HCT116 (cell line): Measurements from ENCODE around the gene MIDN.

Source experiments
- ATF3 ChIP-seq: IDR thresholded peaks from 2 replicates; pipeline ENCODE4 v1.6.1; 2012
- CEBPB ChIP-seq: IDR thresholded peaks from 2 replicates; pipeline ENCODE4 v1.6.1; 2012; ENCODE audit warnings: low read depth
- CTCF ChIP-seq, 3 experiments: fragments of 200-600 bp in 1 of 3; sonication (generic) in 1 of 3; IDR thresholded peaks in 2 of 3; conservative IDR thresholded peaks in 1 of 3; 2 replicates each; pipeline ENCODE4 v1.5.1; 2012 to 2017; ENCODE audit warnings: low read depth in 2 of 3, low read length in 2 of 3, antibody characterized with exemption in 1 of 3, borderline replicate concordance in 1 of 3, control low read depth in 1 of 3, mild to moderate bottlenecking in 1 of 3, mixed read lengths in 1 of 3, mixed run types in 1 of 3, moderate library complexity in 1 of 3; ENCODE audit not compliant: insufficient read depth in 1 of 3
- JUND ChIP-seq: IDR thresholded peaks from 2 replicates; pipeline ENCODE4 v1.6.1; 2012
- POLR2A ChIP-seq: IDR thresholded peaks from 2 replicates; pipeline ENCODE4 v1.7.0; 2011; ENCODE audit warnings: borderline replicate concordance; ENCODE audit not compliant: insufficient read depth, insufficient read length; ENCODE audit errors: extremely low read depth
- POLR2AphosphoS5 ChIP-seq: IDR thresholded peaks from 2 replicates; pipeline ENCODE4 v1.6.1; 2011; ENCODE audit warnings: mild to moderate bottlenecking, low read depth, low read length, moderate library complexity
- REST ChIP-seq: IDR thresholded peaks from 2 replicates; pipeline ENCODE4 v1.6.1; 2012; ENCODE audit warnings: low read depth
- SP1 ChIP-seq: IDR thresholded peaks from 2 replicates; pipeline ENCODE4 v1.6.1; 2012; ENCODE audit warnings: low read depth
- ZNF274 ChIP-seq: fragments of 200-500 bp; sonication (Bioruptor generic); IDR thresholded peaks from 2 replicates; pipeline ENCODE4 v1.6.1; 2014; ENCODE audit warnings: mild to moderate bottlenecking, low read depth, low read length, inconsistent platforms

- TF ChIP-seq CTCF (IDR thresholded peaks at IDR 0.05 in 2 of 3, conservative IDR thresholded peaks at IDR 0.05 in 1 of 3; ENCODE audit: borderline replicate concordance in 1 of 3, insufficient read depth in 1 of 3, low read depth in 2 of 3, low read length in 2 of 3), result no peak
- no peak for TF ChIP-seq CEBPB
- no peak for TF ChIP-seq POLR2A
- TF ChIP-seq SP1, result no peak
- TF ChIP-seq ATF3, result no peak
- no peak for TF ChIP-seq ZNF274
- no peak for TF ChIP-seq POLR2AphosphoS5
- TF ChIP-seq REST, result no peak
- TF ChIP-seq JUND, result no peak
Measured at GRCh38 chr19:1267477-1268225, 19.3 kb downstream of the MIDN start.
